Activated T-cell treated with anti-CD3 and anti-CD28 coated beads, Interleukin-2, amount 50 U/mL, for 4 hours (primary cell): ENCODE measurements around the gene GRID2. TPM values are rescaled to one million over a fixed set of nuclear protein-coding genes. Genes with fewer than 3 reads are reported as not detected.

Experiments used
- ATAC-seq, 2 donors: fragments of 200-7000 bp; cut with Tn5 transposase; one replicate each; pipeline ENCODE4 v1.10.0; 2021
- DNase-seq: peaks from one replicate; pipeline ENCODE4 v3.0.0-alpha.2; 2020
- H3K27me3 Mint-ChIP-seq: one replicate; pipeline ENCODE4 v1.8.0; 2021; ENCODE audit warnings: low read depth, mixed read lengths
- H3K36me3 Mint-ChIP-seq: one replicate; pipeline ENCODE4 v1.8.0; 2022; ENCODE audit warnings: mixed read lengths; ENCODE audit not compliant: insufficient read depth
- H3K4me1 Mint-ChIP-seq: one replicate; pipeline ENCODE4 v1.8.0; 2021; ENCODE audit warnings: low read depth, mixed read lengths
- H3K4me3 Mint-ChIP-seq: one replicate; pipeline ENCODE4 v1.8.0; 2021; ENCODE audit warnings: mild to moderate bottlenecking, moderate library complexity, mixed read lengths
- H3K9me3 Mint-ChIP-seq: one replicate; pipeline ENCODE4 v1.8.0; 2021; ENCODE audit warnings: mixed read lengths
- total RNA-seq, 3 donors: library from RNA; stranded (reverse); gene quantifications; one replicate each; pipeline ENCODE4 v1.2.1, GENCODE V29; 2021

The GRID2 gene
- total RNA-seq, 3 donors from 2014 or later: 0.22 TPM; not detected in 2

- Mint-ChIP-seq H3K36me3 (no peaks in the 10 kb centered on the region), H3K4me1 (no peaks in the 10 kb centered on the region), H3K27me3 (no peaks in the 10 kb centered on the region), H3K9me3 (peaks cover 14% of the 10 kb centered on the region), H3K4me3 (no peak overlapping the region)
- ATAC-seq: no peak
- DNase-seq: no peak
These were observed 895.7 kb downstream of the GRID2 start for GRCh38 chr4:93199492-93199891.

DNA sequence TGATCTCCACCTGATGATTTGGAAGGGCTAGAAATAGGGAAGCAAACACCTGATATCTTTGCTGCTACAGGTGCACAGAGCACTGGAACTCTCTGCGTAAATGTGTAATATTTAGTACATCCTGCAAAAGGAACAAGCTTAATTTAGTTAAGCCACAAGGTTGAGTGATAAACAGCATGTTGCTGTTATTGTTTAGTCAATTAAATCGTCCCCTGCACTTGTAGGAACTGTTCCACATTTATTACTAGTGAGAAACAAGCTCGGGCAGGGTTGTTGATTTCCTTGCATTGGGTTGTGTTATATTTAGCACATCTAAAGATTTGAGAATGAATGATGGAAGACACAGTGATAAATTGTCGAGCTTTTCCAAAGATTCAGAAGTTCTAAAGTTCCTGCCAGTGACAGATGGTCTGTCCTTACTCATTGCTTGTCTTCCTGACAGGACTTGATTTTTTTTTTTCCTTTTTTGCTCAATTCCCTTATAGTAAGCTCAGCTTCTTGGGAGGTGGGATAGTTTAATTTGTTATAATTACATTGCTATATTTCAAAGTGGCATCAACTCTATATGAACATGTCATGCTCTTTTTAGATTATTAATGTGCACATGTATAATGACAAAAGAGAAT is 897.8 kb downstream of the GRID2 start:
- Mint-ChIP-seq H3K4me3 (no peak overlapping the region), H3K36me3 (no peaks in the 10 kb centered on the region), H3K4me1 (no peaks in the 10 kb centered on the region), H3K27me3 (no peaks in the 10 kb centered on the region), H3K9me3 (peaks cover 12% of the 10 kb centered on the region)
- DNase-seq (no peak), ATAC-seq (no peak)

DNA sequence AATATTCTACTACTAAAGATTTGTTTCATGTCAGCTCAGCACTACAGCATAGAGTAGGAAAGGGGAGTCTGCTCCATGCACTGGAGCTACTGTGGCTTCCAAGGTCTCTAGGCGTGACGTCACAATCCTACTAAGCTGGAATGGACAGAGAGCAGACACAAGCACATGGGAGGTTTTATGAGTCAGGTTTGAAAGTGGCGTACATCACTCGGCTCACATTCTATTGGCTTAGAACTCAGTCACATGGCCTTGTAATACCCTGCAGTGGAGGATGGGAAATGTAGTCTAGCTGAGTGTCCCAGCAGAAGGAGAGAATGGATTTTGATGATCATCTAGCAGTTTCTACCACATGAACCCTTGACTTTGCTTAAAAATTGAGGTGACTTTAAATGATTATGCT is 899.9 kb downstream of the GRID2 start:
- Mint-ChIP-seq H3K4me1 (no peaks in the 10 kb centered on the region), H3K4me3 (no peak overlapping the region), H3K36me3 (no peaks in the 10 kb centered on the region), H3K27me3 (no peaks in the 10 kb centered on the region), H3K9me3 (peaks cover 3% of the 10 kb centered on the region)
- no peak for DNase-seq
- ATAC-seq: no peak

DNA sequence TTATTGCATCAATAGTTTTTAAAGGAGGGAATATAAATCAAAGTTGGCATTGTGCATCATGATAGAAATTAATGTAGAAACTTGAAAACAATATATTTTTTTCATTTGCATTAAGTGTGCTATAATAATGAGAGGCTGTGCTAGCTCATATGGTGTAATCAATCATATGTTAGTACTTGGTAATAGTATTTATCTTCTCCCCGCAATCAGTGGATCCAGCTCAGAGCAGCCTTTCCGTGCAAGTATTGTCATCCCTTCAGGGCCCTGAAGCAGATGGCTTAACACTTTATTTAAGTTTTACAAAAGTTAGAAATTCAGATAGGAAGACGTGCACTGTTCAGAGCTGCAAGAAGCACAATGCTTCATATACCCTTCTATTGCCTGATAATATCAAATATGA is 908.5 kb downstream of the GRID2 start:
- ATAC-seq (no peak), DNase-seq (no peak)
- no peaks in the 10 kb centered on the region for H3K27me3 Mint-ChIP-seq
- peaks cover 4% of the 10 kb centered on the region for H3K9me3 Mint-ChIP-seq
- no peaks in the 10 kb centered on the region for H3K4me1 Mint-ChIP-seq
- no peaks in the 10 kb centered on the region for H3K36me3 Mint-ChIP-seq
- no peak overlapping the region for H3K4me3 Mint-ChIP-seq

DNA sequence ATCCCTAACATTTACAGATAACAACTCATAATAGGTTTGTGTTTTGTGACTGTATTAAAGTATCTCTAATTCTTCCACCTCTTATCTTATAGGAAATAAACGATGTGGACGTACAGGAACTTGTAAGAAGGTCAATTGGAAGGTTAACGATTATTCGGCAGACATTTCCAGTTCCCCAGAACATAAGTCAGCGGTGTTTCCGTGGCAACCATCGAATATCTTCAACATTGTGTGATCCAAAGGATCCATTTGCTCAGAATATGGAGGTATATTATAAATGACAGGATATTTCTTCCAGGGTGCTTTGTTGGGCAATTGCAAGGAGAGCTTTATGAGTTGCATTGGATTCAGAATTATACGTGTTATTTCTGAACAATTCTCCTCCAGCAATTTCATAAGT is 912.9 kb downstream of the GRID2 start:
- no peaks in the 10 kb centered on the region for H3K36me3 Mint-ChIP-seq
- H3K4me1 Mint-ChIP-seq: no peaks in the 10 kb centered on the region
- no peaks in the 10 kb centered on the region for H3K27me3 Mint-ChIP-seq
- H3K4me3 Mint-ChIP-seq: no peak overlapping the region
- H3K9me3 Mint-ChIP-seq: peaks cover 4% of the 10 kb centered on the region
- no peak for ATAC-seq
- no peak for DNase-seq

GRCh38 chr4:93217431-93217830 is 913.7 kb downstream of the GRID2 start:
- no peaks in the 10 kb centered on the region for H3K36me3 Mint-ChIP-seq

DNA sequence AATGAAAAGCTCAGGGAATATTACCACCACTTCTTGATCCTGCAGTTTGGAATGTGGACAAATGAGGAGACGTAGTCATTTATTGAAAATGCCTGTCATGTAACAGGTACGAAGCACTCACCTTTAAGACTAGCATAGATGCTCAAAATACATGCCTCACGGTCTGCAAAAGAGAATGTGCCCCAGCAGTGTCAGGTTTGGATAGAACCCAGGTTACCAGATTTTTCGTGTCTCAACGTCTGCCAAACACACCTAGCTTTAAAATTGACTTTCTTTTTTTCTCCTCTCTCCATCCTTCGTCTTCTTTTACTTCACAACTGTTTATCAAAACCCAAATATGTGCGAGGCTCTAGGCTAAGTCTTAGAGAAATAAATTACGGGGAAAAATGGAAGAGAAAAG is 918.0 kb downstream of the GRID2 start:
- H3K36me3 Mint-ChIP-seq: no peaks in the 10 kb centered on the region
- no peak overlapping the region for H3K4me3 Mint-ChIP-seq
- H3K27me3 Mint-ChIP-seq: no peaks in the 10 kb centered on the region
- ATAC-seq (no peak), DNase-seq (no peak)
- H3K9me3 Mint-ChIP-seq: peaks cover 9% of the 10 kb centered on the region
- H3K4me1 Mint-ChIP-seq: no peaks in the 10 kb centered on the region

More at GRCh38 chr4:93217431-93217830, 913.7 kb downstream of the GRID2 start:
- H3K27me3 Mint-ChIP-seq: no peaks in the 10 kb centered on the region
- DNase-seq (no peak), ATAC-seq (no peak)
- H3K9me3 Mint-ChIP-seq: peaks cover 4% of the 10 kb centered on the region
- no peaks in the 10 kb centered on the region for H3K4me1 Mint-ChIP-seq
- no peak overlapping the region for H3K4me3 Mint-ChIP-seq

- ATAC-seq (no peak), DNase-seq (no peak)
- H3K36me3 Mint-ChIP-seq: no peaks in the 10 kb centered on the region
- no peak overlapping the region for H3K4me3 Mint-ChIP-seq
- no peaks in the 10 kb centered on the region for H3K4me1 Mint-ChIP-seq
- H3K9me3 Mint-ChIP-seq: peaks cover 11% of the 10 kb centered on the region
- H3K27me3 Mint-ChIP-seq: no peaks in the 10 kb centered on the region
These were observed 924.3 kb downstream of the GRID2 start for GRCh38 chr4:93228021-93228420.

- DNase-seq: no peak
- ATAC-seq: no peak
- Mint-ChIP-seq H3K4me3 (no peak overlapping the region), H3K27me3 (no peaks in the 10 kb centered on the region), H3K4me1 (no peaks in the 10 kb centered on the region), H3K9me3 (peaks cover 10% of the 10 kb centered on the region), H3K36me3 (no peaks in the 10 kb centered on the region)
These were observed 929.1 kb downstream of the GRID2 start for GRCh38 chr4:93232883-93233282.

- H3K9me3 Mint-ChIP-seq: peaks cover 6% of the 10 kb centered on the region
- ATAC-seq (no peak), DNase-seq (no peak)
- no peaks in the 10 kb centered on the region for H3K36me3 Mint-ChIP-seq
- H3K27me3 Mint-ChIP-seq: no peaks in the 10 kb centered on the region
- H3K4me3 Mint-ChIP-seq: no peak overlapping the region
- H3K4me1 Mint-ChIP-seq: no peaks in the 10 kb centered on the region
These were observed 933.8 kb downstream of the GRID2 start for GRCh38 chr4:93237521-93237920.

- no peaks in the 10 kb centered on the region for H3K9me3 Mint-ChIP-seq
- H3K4me3 Mint-ChIP-seq: no peak overlapping the region
These were observed 939.5 kb downstream of the GRID2 start for GRCh38 chr4:93243262-93243661.

DNA sequence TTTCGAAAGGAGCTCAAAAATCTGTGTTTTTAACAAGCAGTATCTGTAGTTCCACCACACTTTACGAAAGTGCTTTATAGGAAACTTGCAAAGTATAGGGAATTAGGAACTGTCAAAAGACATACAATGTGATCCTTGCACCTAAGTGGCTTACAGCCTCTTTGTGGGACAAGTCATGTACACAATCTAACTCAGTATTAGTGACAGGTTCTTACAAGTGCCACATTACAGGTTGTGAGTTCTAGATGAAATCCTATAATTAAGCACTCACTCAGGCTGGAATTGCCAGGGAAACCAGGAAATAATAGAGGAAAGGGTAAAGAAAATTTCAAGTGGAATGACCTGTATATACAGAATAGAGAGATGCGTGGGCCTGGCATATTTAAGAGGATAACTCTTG is 957.4 kb downstream of the GRID2 start:
- Mint-ChIP-seq H3K27me3 (no peaks in the 10 kb centered on the region), H3K4me1 (no peaks in the 10 kb centered on the region), H3K36me3 (no peaks in the 10 kb centered on the region), H3K9me3 (no peaks in the 10 kb centered on the region), H3K4me3 (no peak overlapping the region)
- DNase-seq: no peak
- ATAC-seq: no peak

More at GRCh38 chr4:93243262-93243661, 939.5 kb downstream of the GRID2 start:
- ATAC-seq: no peak
- H3K36me3 Mint-ChIP-seq: no peaks in the 10 kb centered on the region
- H3K27me3 Mint-ChIP-seq: no peaks in the 10 kb centered on the region
- no peaks in the 10 kb centered on the region for H3K4me1 Mint-ChIP-seq
- DNase-seq: no peak

GRCh38 chr4:93263166-93263565 is 959.4 kb downstream of the GRID2 start:
- no peaks in the 10 kb centered on the region for H3K4me1 Mint-ChIP-seq
- H3K4me3 Mint-ChIP-seq: no peak overlapping the region
- ATAC-seq (no peak), DNase-seq (no peak)
- no peaks in the 10 kb centered on the region for H3K27me3 Mint-ChIP-seq
- H3K9me3 Mint-ChIP-seq: no peaks in the 10 kb centered on the region
- no peaks in the 10 kb centered on the region for H3K36me3 Mint-ChIP-seq

GRCh38 chr4:93267747-93268146 is 964.0 kb downstream of the GRID2 start:
- ATAC-seq (no peak), DNase-seq (no peak)
- Mint-ChIP-seq H3K36me3 (no peaks in the 10 kb centered on the region), H3K4me3 (no peak overlapping the region), H3K27me3 (no peaks in the 10 kb centered on the region), H3K4me1 (no peaks in the 10 kb centered on the region), H3K9me3 (no peaks in the 10 kb centered on the region)

- Mint-ChIP-seq H3K27me3 (no peaks in the 10 kb centered on the region), H3K9me3 (peaks cover 3% of the 10 kb centered on the region), H3K4me3 (no peak overlapping the region), H3K36me3 (no peaks in the 10 kb centered on the region), H3K4me1 (no peaks in the 10 kb centered on the region)
- no peak for ATAC-seq
- DNase-seq: no peak
These were observed 981.6 kb downstream of the GRID2 start for GRCh38 chr4:93285346-93285745.

DNA sequence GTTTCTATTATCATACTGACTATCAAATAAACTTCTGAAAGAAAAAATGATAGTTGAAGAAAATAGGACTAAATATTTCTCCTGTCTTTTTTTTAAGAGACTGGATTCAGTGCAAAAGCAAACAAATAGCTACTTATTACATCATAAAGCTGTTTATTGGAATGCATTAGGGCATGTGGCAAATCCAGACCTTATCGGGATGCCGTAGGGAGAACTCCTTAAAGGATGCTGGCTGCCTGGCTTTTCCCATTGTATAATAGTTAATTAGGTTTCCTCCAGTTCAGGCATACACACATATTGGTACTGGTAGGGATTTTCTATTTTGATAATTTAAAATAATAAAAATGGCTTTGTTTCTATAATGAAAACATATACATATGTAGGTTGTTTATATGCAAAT is 985.5 kb downstream of the GRID2 start:
- Mint-ChIP-seq H3K36me3 (no peaks in the 10 kb centered on the region), H3K4me1 (no peaks in the 10 kb centered on the region), H3K9me3 (peaks cover 7% of the 10 kb centered on the region), H3K4me3 (no peak overlapping the region), H3K27me3 (no peaks in the 10 kb centered on the region)
- DNase-seq (no peak), ATAC-seq (no peak)
